Activated CD4-positive, alpha-beta T cell treated with anti-CD3 and anti-CD28 coated beads for 36 hours (primary cell): Measurements from ENCODE around the gene SPEG. TPM values are rescaled to one million over a fixed set of nuclear protein-coding genes. Genes with fewer than 3 reads are reported as not detected.

Source experiments
- ATAC-seq: fragments of 200-7000 bp; cut with Tn5 transposase; one replicate; pipeline ENCODE4 v1.10.0; 2021; ENCODE audit warnings: mild to moderate bottlenecking, moderate library complexity
- CTCF ChIA-PET: fragments of 350-600 bp; sonication (Branson Sonifier 250); formaldehyde crosslinking; loops from one replicate; lab custom pipeline; 2021; ENCODE audit warnings: antibody characterized with exemption; lab: Charles Lee
- POLR2A ChIA-PET: fragments of 350-600 bp; sonication (Branson Sonifier 250); formaldehyde crosslinking; loops from one replicate; lab custom pipeline; 2021; ENCODE audit warnings: antibody characterized with exemption, inconsistent platforms; lab: Charles Lee
- DNase-seq: peaks from one replicate; pipeline ENCODE4 v3.0.0-alpha.2; 2020
- H3K27ac Mint-ChIP-seq: one replicate; pipeline ENCODE4 v1.8.0; 2021; ENCODE audit warnings: mixed read lengths
- H3K27me3 Mint-ChIP-seq: one replicate; pipeline ENCODE4 v1.8.0; 2021; ENCODE audit warnings: mixed read lengths
- H3K36me3 Mint-ChIP-seq: one replicate; pipeline ENCODE4 v1.8.0; 2021; ENCODE audit warnings: low read depth, mixed read lengths
- H3K4me1 Mint-ChIP-seq: one replicate; pipeline ENCODE4 v1.8.0; 2021; ENCODE audit warnings: mixed read lengths
- H3K4me3 Mint-ChIP-seq: one replicate; pipeline ENCODE4 v1.8.0; 2021; ENCODE audit warnings: mild to moderate bottlenecking, moderate library complexity, mixed read lengths
- H3K9me3 Mint-ChIP-seq: one replicate; pipeline ENCODE4 v1.8.0; 2021; ENCODE audit warnings: low read depth, mixed read lengths
- intact Hi-C, 2 experiments: fragments of 100-400 bp; cut with DNase I in 1 of 2; cut with micrococcal nuclease in 1 of 2; formaldehyde crosslinking; loops; one replicate each; pipeline versions ENCODE4 v1.14.2 to v1.15.1; 2022 to 2024; cut with DNase I, micrococcal nuclease
- total RNA-seq, 2 experiments: library from RNA; stranded (reverse); gene quantifications; one replicate each; pipeline ENCODE4 v1.2.3, GENCODE V29; 2021

The SPEG gene
- total RNA-seq, 2 experiments from 2014 or later = 0.89 to 1.4 TPM

GRCh38 chr2:219483451-219484342, 49.1 kb downstream of the SPEG start:
- ATAC-seq (peak; percentile 38), DNase-seq (no peak)
- Mint-ChIP-seq H3K27ac (no peak overlapping the region), H3K9me3 (no peaks in the 10 kb centered on the region), H3K27me3 (peaks cover 27% of the 10 kb centered on the region), H3K4me1 (peaks cover 6% of the 10 kb centered on the region), H3K36me3 (no peaks in the 10 kb centered on the region), H3K4me3 (peak overlapping the region; percentile 15)
- POLR2A ChIA-PET = no interaction called here
- CTCF ChIA-PET = interaction anchor here (1.1 to 2.6 kb wide), 2 partner anchors 15 to 46 kb away, joined by 4 to 12 read pairs; partner anchors contain the start of gene GMPPA
- intact Hi-C loops = no loop called here

GRCh38 chr2:219484343-219485200, 49.9 kb downstream of the SPEG start:
- Mint-ChIP-seq H3K4me1 (peaks cover 6% of the 10 kb centered on the region), H3K4me3 (peak overlapping the region; percentile 15), H3K27ac (no peak overlapping the region), H3K9me3 (no peaks in the 10 kb centered on the region), H3K27me3 (peaks cover 27% of the 10 kb centered on the region), H3K36me3 (no peaks in the 10 kb centered on the region)
- intact Hi-C loops = no loop called here
- CTCF ChIA-PET = interaction anchor here (0.6 to 2.6 kb wide), 3 partner anchors 17 to 169 kb away, joined by 3 to 12 read pairs (median 3); no protein-coding TSS in a partner anchor
- ATAC-seq (peak; percentile 51), DNase-seq (peak; percentile 27)
- POLR2A ChIA-PET = interaction anchor here (0.6 kb wide), 1 partner anchor 80 kb away, joined by 3 read pairs; no protein-coding TSS in a partner anchor

- Mint-ChIP-seq H3K27ac (no peak overlapping the region), H3K27me3 (peaks cover 27% of the 10 kb centered on the region), H3K9me3 (no peaks in the 10 kb centered on the region), H3K4me1 (peaks cover 6% of the 10 kb centered on the region), H3K4me3 (no peak overlapping the region), H3K36me3 (no peaks in the 10 kb centered on the region)
- intact Hi-C loops = no loop called here
- ChIA-PET CTCF (interaction anchor here (0.6 to 2.6 kb wide), 4 partner anchors 9 to 169 kb away, joined by 3 to 12 read pairs (median 3); no protein-coding TSS in a partner anchor), POLR2A (interaction anchor here (0.6 kb wide), 1 partner anchor 80 kb away, joined by 3 read pairs; no protein-coding TSS in a partner anchor)
- DNase-seq = no peak
- ATAC-seq = no peak
Measured at GRCh38 chr2:219485201-219485580, 50.5 kb downstream of the SPEG start.

GRCh38 chr2:219486380-219486959, 51.8 kb downstream of the SPEG start:
- ChIA-PET CTCF (interaction anchor here (0.6 to 1.7 kb wide), 9 partner anchors 8 to 74 kb away, joined by 3 to 6 read pairs (median 3); a partner anchor contains a TSS), POLR2A (no interaction called here)
- H3K4me1 Mint-ChIP-seq = peaks cover 6% of the 10 kb centered on the region
- intact Hi-C loops = no loop called here
- no peak overlapping the region for H3K27ac Mint-ChIP-seq
- H3K27me3 Mint-ChIP-seq = peaks cover 27% of the 10 kb centered on the region
- DNase-seq = no peak
- no peaks in the 10 kb centered on the region for H3K9me3 Mint-ChIP-seq
- H3K36me3 Mint-ChIP-seq = no peaks in the 10 kb centered on the region
- no peak overlapping the region for H3K4me3 Mint-ChIP-seq
- no peak for ATAC-seq

- H3K9me3 Mint-ChIP-seq = no peaks in the 10 kb centered on the region
- ChIA-PET CTCF (interaction anchor here (0.5 to 2.0 kb wide), 4 partner anchors 9 to 42 kb away, joined by 3 to 6 read pairs (median 4); no protein-coding TSS in a partner anchor), POLR2A (no interaction called here)
- H3K4me1 Mint-ChIP-seq = peaks cover 6% of the 10 kb centered on the region
- H3K36me3 Mint-ChIP-seq = no peaks in the 10 kb centered on the region
- intact Hi-C loops = no loop called here
- ATAC-seq (no peak), DNase-seq (no peak)
- H3K27me3 Mint-ChIP-seq = peaks cover 38% of the 10 kb centered on the region
- no peak overlapping the region for H3K4me3 Mint-ChIP-seq
- H3K27ac Mint-ChIP-seq = no peak overlapping the region
Measured at GRCh38 chr2:219488149-219488843, 53.7 kb downstream of the SPEG start.

GRCh38 chr2:219488844-219489194, 54.2 kb downstream of the SPEG start:
- Mint-ChIP-seq H3K27ac (no peak overlapping the region), H3K9me3 (no peaks in the 10 kb centered on the region), H3K36me3 (no peaks in the 10 kb centered on the region), H3K27me3 (peaks cover 40% of the 10 kb centered on the region), H3K4me1 (peaks cover 6% of the 10 kb centered on the region), H3K4me3 (no peak overlapping the region)
- intact Hi-C loops = no loop called here
- ATAC-seq (no peak), DNase-seq (no peak)
- POLR2A ChIA-PET = no interaction called here
- CTCF ChIA-PET = interaction anchor here (0.7 to 2.0 kb wide), 2 partner anchors 8 to 13 kb away, joined by 4 to 6 read pairs; no protein-coding TSS in a partner anchor

- Mint-ChIP-seq H3K9me3 (no peaks in the 10 kb centered on the region), H3K27ac (no peak overlapping the region), H3K36me3 (no peaks in the 10 kb centered on the region), H3K27me3 (peaks cover 39% of the 10 kb centered on the region), H3K4me3 (no peak overlapping the region), H3K4me1 (peaks cover 3% of the 10 kb centered on the region)
- intact Hi-C loops = no loop called here
- no peak for ATAC-seq
- no peak for DNase-seq
- CTCF ChIA-PET = interaction anchor here (2.0 kb wide), 1 partner anchor 13 kb away, joined by 6 read pairs; no protein-coding TSS in a partner anchor
- POLR2A ChIA-PET = no interaction called here
Measured at GRCh38 chr2:219489315-219489714, 54.7 kb downstream of the SPEG start.

GRCh38 chr2:219490186-219490585, 55.5 kb downstream of the SPEG start:
- ATAC-seq = no peak
- Mint-ChIP-seq H3K27ac (no peak overlapping the region), H3K4me3 (no peak overlapping the region), H3K36me3 (no peaks in the 10 kb centered on the region), H3K9me3 (no peaks in the 10 kb centered on the region), H3K27me3 (peaks cover 43% of the 10 kb centered on the region), H3K4me1 (peaks cover under 1% of the 10 kb centered on the region)
- intact Hi-C loops = no loop called here
- POLR2A ChIA-PET = no interaction called here
- CTCF ChIA-PET = interaction anchor here (2.0 kb wide), 1 partner anchor 14 kb away, joined by 6 read pairs; no protein-coding TSS in a partner anchor
- no peak for DNase-seq

- Mint-ChIP-seq H3K4me1 (no peaks in the 10 kb centered on the region), H3K27me3 (peaks cover 43% of the 10 kb centered on the region), H3K4me3 (no peak overlapping the region), H3K9me3 (no peaks in the 10 kb centered on the region), H3K36me3 (no peaks in the 10 kb centered on the region), H3K27ac (no peak overlapping the region)
- ATAC-seq (no peak), DNase-seq (no peak)
- intact Hi-C loops = no loop called here
- CTCF ChIA-PET = interaction anchor here (1.4 to 2.0 kb wide), 3 partner anchors 15 to 40 kb away, joined by 4 to 6 read pairs (median 4); no protein-coding TSS in a partner anchor
- POLR2A ChIA-PET = no interaction called here
Measured at GRCh38 chr2:219490600-219491130, 56.0 kb downstream of the SPEG start.

GRCh38 chr2:219491278-219491963, 56.8 kb downstream of the SPEG start:
- intact Hi-C loops = no loop called here
- ChIA-PET POLR2A (no interaction called here), CTCF (interaction anchor here (0.7 to 1.5 kb wide), 5 partner anchors 9 to 40 kb away, joined by 3 to 4 read pairs (median 4); no protein-coding TSS in a partner anchor)
- Mint-ChIP-seq H3K36me3 (no peaks in the 10 kb centered on the region), H3K9me3 (no peaks in the 10 kb centered on the region), H3K4me1 (peaks cover 2% of the 10 kb centered on the region), H3K27me3 (peaks cover 41% of the 10 kb centered on the region), H3K4me3 (no peak overlapping the region), H3K27ac (no peak overlapping the region)
- ATAC-seq (no peak), DNase-seq (no peak)
